ENCODE measurements around the gene ZNF668. TPM values are rescaled to one million over a fixed set of nuclear protein-coding genes. Genes with fewer than 3 reads are reported as not detected.

The ZNF668 gene
- total RNA-seq, 1 donor from 2014 or later, result 3.7 TPM

- Histone ChIP-seq H3K27me3 (no peaks in the 10 kb centered on the region), H3K27ac (no peak overlapping the region), H3K4me1 (no peaks in the 10 kb centered on the region), H4K20me1 (ENCODE audit: low read depth) (peaks cover 63% of the 10 kb centered on the region), H3K36me3 (no peaks in the 10 kb centered on the region), H3K4me2 (no peak overlapping the region), H3K9me3 (ENCODE audit: low read depth) (no peaks in the 10 kb centered on the region), H2AFZ (replicated peaks) (no peak overlapping the region), H3F3A (ENCODE audit: low read depth) (no peaks in the 10 kb centered on the region), H3K79me2 (ENCODE audit: low read depth) (no peaks in the 10 kb centered on the region), H3K4me3 (no peak overlapping the region), H3K9ac (no peak overlapping the region)
- Mint-ChIP-seq H3K4me3 (no peak overlapping the region), H3K4me1 (peaks cover 3% of the 10 kb centered on the region), H3K27ac (no peak overlapping the region), H3K9me3 (no peaks in the 10 kb centered on the region), H3K36me3 (peaks cover 13% of the 10 kb centered on the region), H3K27me3 (ENCODE audit: insufficient read depth, low read depth) (peaks cover 12% of the 10 kb centered on the region)
- TF ChIP-seq EZH2phosphoT487 (IDR thresholded peaks at IDR 0.05) (no peak), EZH2 (IDR thresholded peaks at IDR 0.05) (no peak)
- DNase-seq (ENCODE audit: low spot score), result no peak
These were observed 9.5 kb upstream of the ZNF668 start for GRCh38 chr16:31083556-31083955.

DNA sequence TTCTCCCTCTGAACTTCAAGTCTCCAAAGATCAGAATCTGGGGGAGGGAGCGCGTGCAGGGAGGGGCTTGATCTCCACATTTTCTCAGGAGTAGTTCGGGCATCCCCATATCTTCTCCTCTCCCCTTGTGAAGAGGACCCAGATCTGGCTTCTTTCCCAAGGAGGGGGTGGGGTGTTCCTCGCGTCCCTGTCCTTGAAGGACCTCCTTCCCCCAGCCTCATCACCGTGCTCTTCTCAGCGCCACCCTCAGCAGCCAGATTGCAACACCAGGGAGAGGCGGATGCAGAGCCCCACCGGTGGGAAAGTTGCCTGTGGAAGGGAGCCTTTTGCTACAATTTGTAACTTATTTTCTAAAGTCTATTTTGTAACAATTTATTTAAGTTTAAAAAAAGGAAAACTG, 9.0 kb upstream of the ZNF668 start:
- Histone ChIP-seq H3K27me3 (no peaks in the 10 kb centered on the region), H3K9ac (no peak overlapping the region), H3K36me3 (no peaks in the 10 kb centered on the region), H3K9me3 (ENCODE audit: low read depth) (no peaks in the 10 kb centered on the region), H3K4me2 (no peak overlapping the region), H2AFZ (replicated peaks) (no peak overlapping the region), H3K4me1 (no peaks in the 10 kb centered on the region), H4K20me1 (ENCODE audit: low read depth) (peaks cover 66% of the 10 kb centered on the region), H3K4me3 (no peak overlapping the region), H3K27ac (no peak overlapping the region), H3K79me2 (ENCODE audit: low read depth) (no peaks in the 10 kb centered on the region), H3F3A (ENCODE audit: low read depth) (no peaks in the 10 kb centered on the region)
- DNase-seq (ENCODE audit: low spot score), result no peak
- Mint-ChIP-seq H3K4me3 (no peak overlapping the region), H3K36me3 (peaks cover 16% of the 10 kb centered on the region), H3K4me1 (peaks cover 3% of the 10 kb centered on the region), H3K27ac (no peak overlapping the region), H3K27me3 (ENCODE audit: insufficient read depth, low read depth) (peaks cover 12% of the 10 kb centered on the region), H3K9me3 (no peaks in the 10 kb centered on the region)
- TF ChIP-seq EZH2 (IDR thresholded peaks at IDR 0.05), result no peak
- no peak for TF ChIP-seq EZH2phosphoT487 (IDR thresholded peaks at IDR 0.05)
- no peak for TF ChIP-seq CTCF (IDR thresholded peaks at IDR 0.05)

GRCh38 chr16:31082368-31083045, 8.5 kb upstream of the ZNF668 start:
- no peak overlapping the region for H3K9ac ChIP-seq
- Mint-ChIP-seq H3K4me1 (peaks cover 3% of the 10 kb centered on the region), H3K36me3 (peaks cover 22% of the 10 kb centered on the region), H3K27ac (no peak overlapping the region), H3K27me3 (ENCODE audit: insufficient read depth, low read depth) (peaks cover 12% of the 10 kb centered on the region), H3K9me3 (no peaks in the 10 kb centered on the region), H3K4me3 (peak overlapping the region; percentile 26)
- H2AFZ ChIP-seq (replicated peaks), result no peak overlapping the region
- DNase-seq (ENCODE audit: low spot score), result no peak
- no peaks in the 10 kb centered on the region for H3K9me3 ChIP-seq (ENCODE audit: low read depth)
- no peaks in the 10 kb centered on the region for H3K27me3 ChIP-seq
- peaks cover 1% of the 10 kb centered on the region for H3K79me2 ChIP-seq (ENCODE audit: low read depth)
- H3K4me2 ChIP-seq, result no peak overlapping the region
- H3K36me3 ChIP-seq, result no peaks in the 10 kb centered on the region
- peaks cover 64% of the 10 kb centered on the region for H4K20me1 ChIP-seq (ENCODE audit: low read depth)
- H3K4me1 ChIP-seq, result no peaks in the 10 kb centered on the region
- H3K27ac ChIP-seq, result no peak overlapping the region
- TF ChIP-seq EZH2 (IDR thresholded peaks at IDR 0.05) (no peak), EZH2phosphoT487 (IDR thresholded peaks at IDR 0.05) (no peak), CTCF (IDR thresholded peaks at IDR 0.05) (no peak)
- no peak overlapping the region for H3K4me3 ChIP-seq
- H3F3A ChIP-seq (ENCODE audit: low read depth), result no peaks in the 10 kb centered on the region
